Stimulated activated CD8-positive, alpha-beta memory T cell treated with anti-CD3 and anti-CD28 coated beads, Interleukin-7, amount 100 ng/mL, for 1 hour (primary cell): ENCODE data around the gene PHIP.

ENCODE experiments used
- DNase-seq, 2 donors: peaks; one replicate each; pipeline ENCODE4 v3.0.0-alpha.2; 2020; ENCODE audit warnings: low read depth in 2 of 2

PHIP gene

DNA sequence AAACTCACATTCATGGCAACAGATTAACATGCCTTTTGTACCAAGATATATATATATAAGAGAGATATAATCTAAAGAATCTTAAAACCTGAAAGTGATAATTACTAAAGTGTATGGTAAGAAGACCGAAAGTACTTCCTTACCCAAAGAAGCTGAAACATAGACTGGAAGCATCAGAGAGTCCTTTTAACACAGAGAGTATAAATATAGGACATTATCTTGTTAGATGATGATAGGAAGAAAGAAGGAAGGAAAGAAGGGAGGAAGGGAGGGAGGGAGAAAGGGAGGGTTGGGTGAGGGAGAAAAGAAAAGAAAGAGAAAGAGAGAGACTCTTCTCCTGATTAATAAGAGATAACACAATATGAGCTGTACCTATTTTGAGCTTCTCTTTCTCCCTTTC, 68.2 kb downstream of the PHIP start:
- no peak for DNase-seq

GRCh38 chr6:79005497-79005896, 72.6 kb downstream of the PHIP start:
- no peak for DNase-seq

GRCh38 chr6:79005024-79005423, 73.0 kb downstream of the PHIP start:
- no peak for DNase-seq

DNA sequence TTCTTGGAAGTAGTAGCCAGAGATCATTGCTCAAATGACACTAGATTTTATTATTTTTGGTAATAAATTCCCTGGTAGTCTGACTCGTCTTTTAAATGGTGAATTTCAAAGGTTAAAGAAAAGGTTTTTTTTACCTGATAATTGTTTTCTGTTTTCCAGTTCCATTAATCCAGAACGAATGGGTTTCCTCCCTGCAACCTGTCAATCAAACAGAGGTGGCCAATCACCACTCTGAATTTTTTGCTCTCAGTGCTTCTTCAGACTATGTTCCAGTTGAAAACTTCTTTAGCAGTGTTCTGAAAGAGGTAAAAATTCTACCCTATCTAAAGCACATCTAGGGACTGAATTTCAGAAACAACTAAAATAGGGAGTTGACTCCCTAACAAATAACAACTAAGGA, 73.8 kb downstream of the PHIP start:
- DNase-seq: no peak

DNA sequence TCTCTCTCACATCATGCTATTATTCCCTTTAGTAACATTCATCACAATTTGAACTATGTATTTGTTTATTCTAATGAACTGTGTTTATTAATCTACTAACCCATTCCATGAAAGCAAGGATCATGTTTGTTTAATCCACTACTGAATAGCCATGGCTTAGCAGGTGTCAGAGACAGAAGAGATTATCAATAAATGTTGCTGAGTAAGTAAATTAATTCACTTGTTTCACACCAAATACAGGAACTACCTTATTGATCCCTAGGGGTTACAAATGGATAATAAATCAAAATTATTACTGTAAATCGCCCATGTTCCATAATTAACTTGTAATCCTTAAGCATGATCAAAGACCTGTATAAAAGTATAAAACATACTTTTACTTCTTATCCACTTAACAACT, 76.6 kb downstream of the PHIP start:
- no peak for DNase-seq

DNA sequence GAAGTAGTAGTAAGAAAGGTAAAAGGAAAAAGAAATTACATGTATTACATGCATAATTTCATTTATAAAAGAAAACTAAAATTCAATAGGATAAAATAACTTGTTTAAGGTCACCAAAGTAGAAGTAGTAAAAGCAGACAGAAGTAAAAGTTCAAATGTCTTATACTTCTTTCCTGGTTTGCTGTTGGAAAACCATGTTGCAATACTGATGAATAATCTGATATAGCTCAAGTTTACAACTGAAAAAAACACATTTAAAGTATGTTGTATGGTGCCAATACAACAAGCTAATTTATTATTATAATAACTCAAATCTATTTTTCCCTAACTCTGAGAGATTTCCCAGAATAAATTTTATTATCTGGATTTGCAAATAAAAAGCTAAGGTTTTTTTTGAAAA, 78.3 kb downstream of the PHIP start:
- no peak for DNase-seq

GRCh38 chr6:78995946-78996345, 82.1 kb downstream of the PHIP start:
- no peak for DNase-seq

DNA sequence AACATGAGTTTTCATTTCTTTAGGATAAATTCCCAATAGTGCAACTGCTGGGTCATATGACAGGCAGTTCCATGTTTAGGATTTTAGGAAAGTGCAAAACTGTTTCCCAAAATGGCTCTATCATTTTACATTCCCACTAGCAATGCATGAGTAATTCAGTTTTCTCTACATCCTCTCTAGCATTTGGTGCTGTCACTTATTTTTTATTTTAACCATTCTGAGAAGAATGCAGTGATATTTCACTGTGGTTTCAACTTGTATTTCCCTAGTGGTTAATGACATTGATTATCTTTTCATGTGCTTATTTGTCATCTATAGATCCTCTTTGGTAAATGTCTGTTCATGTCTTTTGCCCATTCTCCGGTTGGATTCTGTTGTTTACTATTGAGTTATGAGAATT, 82.7 kb downstream of the PHIP start:
- no peak for DNase-seq

DNA sequence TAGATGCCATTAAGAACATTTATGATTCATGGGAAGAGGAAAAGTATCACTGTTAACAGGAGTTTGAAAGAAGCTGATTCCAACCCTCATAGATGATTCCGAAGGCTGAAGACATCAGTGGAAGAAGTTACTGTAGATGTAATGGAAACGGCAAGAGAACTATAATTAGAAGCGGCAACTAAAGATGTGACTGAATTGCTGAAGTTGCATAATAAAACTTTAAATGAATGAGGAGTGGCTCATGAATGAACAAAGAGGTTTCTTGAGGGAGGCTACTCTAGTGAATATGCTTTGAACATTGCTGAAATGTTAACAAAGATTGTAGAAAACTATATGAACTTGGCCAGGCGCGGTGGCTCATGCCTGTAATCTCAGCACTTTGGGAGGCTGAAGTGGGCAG, 84.1 kb downstream of the PHIP start:
- no peak for DNase-seq

- DNase-seq: no peak
These were observed 88.9 kb downstream of the PHIP start for GRCh38 chr6:78989191-78989590.

DNA sequence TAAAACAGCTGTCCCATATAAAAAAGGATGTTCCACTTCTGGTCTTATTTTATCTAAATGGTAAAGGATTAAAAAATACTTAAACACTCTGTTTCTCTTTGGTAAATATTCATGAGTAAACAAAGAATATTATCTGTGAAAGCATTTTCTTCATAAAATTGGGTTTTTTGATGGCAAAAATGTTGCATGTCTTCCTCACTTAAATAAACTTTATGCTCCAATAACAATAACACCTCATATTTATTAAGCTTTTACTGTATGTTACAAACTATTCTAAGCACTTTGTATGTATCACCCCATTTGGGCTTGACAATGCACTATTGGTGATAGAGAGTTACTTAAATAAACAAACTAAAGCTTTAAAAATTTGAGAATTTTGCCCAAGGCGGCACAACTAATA, 91.9 kb downstream of the PHIP start:
- no peak for DNase-seq

DNA sequence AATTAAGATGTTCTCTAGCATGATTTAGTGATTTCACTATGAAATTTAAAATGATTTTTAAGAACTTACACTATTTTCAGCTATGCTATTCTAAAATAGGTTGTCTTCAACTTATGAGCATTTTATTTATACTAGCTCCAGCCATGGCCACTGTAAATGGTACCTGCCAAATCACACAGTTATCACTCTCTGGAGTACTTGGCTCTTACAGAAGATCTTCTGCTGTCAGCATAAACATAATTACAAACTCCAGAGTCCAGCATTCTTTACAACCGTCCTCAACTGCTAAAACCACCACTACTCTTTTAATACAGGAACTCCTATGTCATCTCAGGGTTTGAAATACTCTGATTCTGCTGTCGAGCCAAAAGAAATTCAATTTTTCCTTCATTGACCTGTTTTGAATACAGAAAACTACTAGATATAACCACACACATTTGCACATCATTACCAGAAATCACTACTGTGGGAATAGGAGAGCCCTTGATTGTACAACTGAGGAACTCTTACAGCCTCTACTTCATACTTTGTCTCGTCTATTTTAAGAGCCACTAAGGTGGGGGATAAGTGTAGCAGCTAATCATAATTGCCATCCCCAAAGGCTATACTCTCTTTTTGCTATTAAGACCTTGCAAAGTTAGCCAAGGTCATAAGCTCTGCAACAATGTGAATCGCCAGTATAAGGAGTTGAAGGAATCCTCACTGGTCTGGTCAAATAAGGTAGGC, 93.7 kb downstream of the PHIP start:
- no peak for DNase-seq

DNA sequence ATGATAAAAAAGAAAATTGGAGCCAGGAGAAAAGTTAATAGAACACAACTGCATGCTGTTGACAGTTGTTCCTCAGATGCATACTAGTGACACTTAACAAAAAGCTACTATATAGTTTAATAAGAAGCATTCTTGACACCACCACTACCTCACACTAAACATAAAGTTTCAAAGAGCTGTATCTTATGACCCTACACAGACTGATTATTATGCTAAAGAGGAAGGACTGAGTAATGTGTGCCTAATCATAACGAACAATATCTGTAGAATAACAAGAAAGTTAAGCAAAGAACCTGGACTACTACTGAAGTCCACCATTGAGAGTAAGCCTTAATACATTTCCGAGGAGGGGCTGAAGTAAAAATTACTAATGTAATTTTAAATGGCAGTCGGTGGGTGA, 110.9 kb downstream of the PHIP start:
- DNase-seq: no peak

- DNase-seq: no peak
These were observed 111.5 kb downstream of the PHIP start for GRCh38 chr6:78966542-78966941.

DNA sequence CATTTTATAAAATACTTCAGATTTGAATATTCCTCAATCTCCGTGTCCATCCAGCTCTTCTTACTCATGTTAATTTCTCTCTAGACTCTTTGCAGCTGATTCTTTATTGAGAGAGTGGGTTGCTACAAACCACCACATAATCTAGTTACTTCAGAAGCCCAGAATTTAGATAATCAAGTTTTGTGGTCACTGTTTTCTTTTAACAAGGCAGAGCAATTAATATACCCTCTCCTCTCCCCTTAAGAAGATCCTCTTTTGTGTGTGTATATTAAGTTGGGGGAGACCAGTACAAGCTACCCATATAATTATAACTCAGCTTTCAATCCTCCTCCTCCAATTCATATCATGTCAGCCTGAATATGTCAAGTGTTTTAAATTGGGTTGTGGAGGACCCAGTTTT, 115.6 kb downstream of the PHIP start:
- DNase-seq: no peak

- no peak for DNase-seq
These were observed 123.3 kb downstream of the PHIP start for GRCh38 chr6:78954740-78955139.

DNA sequence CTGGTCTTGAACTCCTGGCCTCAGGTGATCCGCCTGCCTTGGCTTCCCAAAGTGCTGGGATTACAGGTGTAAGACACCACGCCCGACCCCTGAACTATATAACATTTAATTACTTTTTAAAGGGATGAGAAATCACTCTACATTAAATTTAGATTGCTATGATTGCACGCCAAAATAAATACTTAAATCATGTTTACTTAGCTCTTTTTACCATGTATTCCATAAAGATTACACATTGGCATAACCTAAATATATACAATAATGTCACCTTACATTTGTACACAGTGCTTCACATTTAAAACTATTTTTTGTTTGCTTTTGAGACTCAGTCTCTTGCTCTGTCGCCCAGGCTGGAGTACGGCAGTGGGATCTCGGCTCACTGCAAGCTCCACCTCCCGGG, 124.3 kb downstream of the PHIP start:
- DNase-seq: no peak

DNA sequence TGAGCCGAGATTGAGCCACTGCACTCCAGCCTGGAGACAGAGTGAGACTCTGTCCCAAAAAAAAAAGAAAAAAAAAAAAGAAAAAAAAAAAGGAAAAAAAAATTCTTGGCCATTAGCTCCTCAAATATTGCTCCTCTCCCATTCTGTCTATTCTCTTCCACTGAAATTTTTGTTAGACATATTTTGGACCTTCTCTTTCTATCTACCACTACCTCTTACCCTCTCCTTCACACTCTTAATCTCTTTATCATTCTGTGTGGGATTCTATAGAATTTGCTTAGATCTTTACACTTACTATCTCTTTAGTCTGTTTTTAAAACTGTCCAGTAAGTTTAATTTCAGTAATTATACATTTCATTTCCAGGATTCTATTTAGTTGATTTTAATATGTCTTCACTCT, 125.7 kb downstream of the PHIP start:
- DNase-seq: no peak

DNA sequence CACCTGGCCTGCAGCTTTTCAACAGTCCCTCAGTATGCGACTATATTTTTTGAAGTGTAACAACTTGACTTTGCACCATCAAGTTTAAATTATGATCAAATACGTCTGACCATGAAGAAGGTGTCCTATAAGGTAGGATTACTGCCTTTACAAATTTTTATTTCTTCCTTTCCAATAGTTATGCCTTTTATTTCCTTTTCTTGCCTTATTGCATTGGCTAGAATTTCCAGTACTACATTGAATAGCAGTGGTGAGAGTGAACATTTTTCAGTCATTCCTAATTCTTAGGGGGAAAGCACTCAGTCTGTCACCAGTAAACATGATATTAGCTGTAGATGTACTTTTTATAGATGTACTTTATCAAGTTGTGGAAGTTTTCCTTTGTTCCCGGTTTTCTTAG, 129.3 kb downstream of the PHIP start:
- no peak for DNase-seq

GRCh38 chr6:78947962-78948361, 130.1 kb downstream of the PHIP start:
- no peak for DNase-seq

GRCh38 chr6:78947529-78947928, 130.5 kb downstream of the PHIP start:
- DNase-seq: no peak

- DNase-seq: no peak
These were observed 135.6 kb downstream of the PHIP start for GRCh38 chr6:78942446-78942845.

DNA sequence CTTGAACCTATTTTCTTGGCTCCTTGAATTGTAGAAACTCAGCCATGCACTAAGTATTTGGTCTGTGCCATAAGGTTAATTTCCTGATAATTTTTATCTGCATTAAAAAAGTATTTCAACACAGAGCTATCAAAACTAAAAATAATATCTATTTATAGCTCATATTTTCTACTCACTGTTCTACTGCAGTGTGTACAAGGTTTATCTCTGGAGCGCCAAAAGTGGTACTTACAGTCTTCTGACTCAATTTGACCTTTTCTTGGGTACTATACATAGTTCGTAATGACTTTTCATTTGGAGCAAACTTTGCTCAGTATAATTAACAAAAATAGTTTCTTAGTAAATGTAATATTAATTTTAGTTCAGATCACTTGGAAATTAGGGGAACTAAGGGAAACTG, 141.5 kb downstream of the PHIP start:
- DNase-seq: no peak

- no peak for DNase-seq
These were observed 142.5 kb downstream of the PHIP start for GRCh38 chr6:78935553-78935952.
